Stomach (tissue), 4 donors: ENCODE data around the gene PRCP.
A peak's percentile ranks its signal among the peaks of the same experiment; 100 is the strongest.

ENCODE experiments used
- CTCF ChIP-seq, 7 experiments: fragments of 450-650 bp in 4 of 7; fragments of 200-600 bp in 3 of 7; sonication (generic) in 3 of 7; IDR thresholded peaks; one replicate each; pipeline ENCODE4 v1.5.1; 2016 to 2019; ENCODE audit warnings: antibody characterized with exemption in 7 of 7, control low read depth in 2 of 7, mild to moderate bottlenecking in 1 of 7
- POLR2A ChIP-seq, 4 donors: fragments of 450-650 bp; IDR thresholded peaks; one replicate each; pipeline ENCODE4 v1.6.1; 2016; ENCODE audit warnings: antibody characterized with exemption in 4 of 4, control low read depth in 2 of 4, mild to moderate bottlenecking in 1 of 4, moderate library complexity in 1 of 4

GRCh38 chr11:82901165-82901921, 1.1 kb upstream of the PRCP start, which contains the start of gene DDIAS:
- no peak for TF ChIP-seq CTCF (IDR thresholded peaks at IDR 0.05)
- peak in 2 of 4 donors; percentile 22 to 76 for TF ChIP-seq POLR2A (IDR thresholded peaks at IDR 0.05)
